AG04449 (cell line): ENCODE results near the gene SNX17.

Source experiments
- CTCF ChIA-PET: fragments of 350-600 bp; formaldehyde crosslinking; extraction: SDS; loops from one replicate; lab custom pipeline; 2021; ENCODE audit warnings: antibody characterized with exemption; lab: Yijun Ruan, JAX
- POLR2A ChIA-PET: fragments of 400-600, 350-600 bp; formaldehyde crosslinking; extraction: SDS; loops from one replicate; lab custom pipeline; 2020; ENCODE audit warnings: antibody characterized with exemption, inconsistent platforms; lab: Yijun Ruan, JAX
- DNase-seq: peaks from one replicate; pipeline ENCODE4 v3.0.0-alpha.2; 2010; ENCODE audit warnings: low read depth, low spot score
- H3K4me3 ChIP-seq: 2 replicates; pipeline ENCODE4 v1.5.1; 2011; ENCODE audit warnings: low read depth, mild to moderate bottlenecking, control low read depth, low read length
- TF ChIP-seq, protein P1 (sequence below): IDR thresholded peaks from one replicate; pipeline ENCODE4 v1.5.1; 2011; ENCODE audit warnings: mild to moderate bottlenecking, moderate library complexity, low read length, control low read depth, inconsistent platforms; ENCODE audit not compliant: insufficient read depth; ENCODE audit errors: missing control alignments

Gene SNX17, protein sequence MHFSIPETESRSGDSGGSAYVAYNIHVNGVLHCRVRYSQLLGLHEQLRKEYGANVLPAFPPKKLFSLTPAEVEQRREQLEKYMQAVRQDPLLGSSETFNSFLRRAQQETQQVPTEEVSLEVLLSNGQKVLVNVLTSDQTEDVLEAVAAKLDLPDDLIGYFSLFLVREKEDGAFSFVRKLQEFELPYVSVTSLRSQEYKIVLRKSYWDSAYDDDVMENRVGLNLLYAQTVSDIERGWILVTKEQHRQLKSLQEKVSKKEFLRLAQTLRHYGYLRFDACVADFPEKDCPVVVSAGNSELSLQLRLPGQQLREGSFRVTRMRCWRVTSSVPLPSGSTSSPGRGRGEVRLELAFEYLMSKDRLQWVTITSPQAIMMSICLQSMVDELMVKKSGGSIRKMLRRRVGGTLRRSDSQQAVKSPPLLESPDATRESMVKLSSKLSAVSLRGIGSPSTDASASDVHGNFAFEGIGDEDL

DNA sequence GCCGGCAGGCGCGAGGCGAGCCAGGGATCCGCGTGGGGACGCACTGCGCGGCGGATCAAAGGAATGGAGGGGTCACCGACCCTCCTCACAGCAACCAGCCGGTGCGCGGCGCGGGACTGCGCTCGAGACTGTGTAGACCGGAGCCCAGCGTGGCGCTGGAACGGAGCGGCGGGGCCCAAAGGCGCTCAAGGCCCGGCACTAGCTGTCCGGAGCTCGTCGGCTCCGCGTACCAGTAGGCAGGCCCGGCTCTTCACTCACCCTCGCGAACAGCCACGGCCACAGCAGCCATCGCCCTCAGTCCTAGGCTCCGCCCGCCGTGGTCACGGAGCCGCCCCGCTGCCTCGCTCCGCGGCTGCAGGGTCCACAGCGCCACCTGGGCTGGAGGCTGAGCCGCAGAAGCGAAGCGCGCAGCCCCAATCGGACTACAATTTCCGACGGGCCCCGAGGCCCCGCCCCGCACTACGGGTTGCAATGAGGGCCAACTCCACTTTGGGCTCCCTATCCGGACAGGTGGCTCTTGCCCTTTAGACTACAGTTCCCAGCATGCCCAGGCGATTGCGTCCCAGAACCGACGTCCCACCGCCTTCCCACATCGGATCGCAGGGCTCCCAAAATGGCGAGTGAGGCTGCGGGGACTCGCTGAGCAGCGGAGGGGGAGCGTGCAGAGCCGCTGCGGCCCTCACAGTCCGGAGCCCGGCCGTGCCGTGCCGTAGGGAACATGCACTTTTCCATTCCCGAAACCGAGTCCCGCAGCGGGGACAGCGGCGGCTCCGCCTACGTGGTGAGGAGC, at the start of gene SNX17, which contains the start of gene EIF2B4:
Gene SNX17 (plus strand): TSS at position 591 of the 790 bp plus-strand sequence. CDS start 128 bp downstream, at position 719.
Gene EIF2B4 (minus strand): TSS at position 313 of the 790 bp plus-strand sequence. CDS start 24 bp downstream, at position 289.
- ChIA-PET POLR2A (interaction anchor here (1.2 to 3.2 kb wide), 6 partner anchors 9 to 293 kb away, joined by 3 to 32 read pairs (median 6); partner anchors contain the start of genes GTF3C2, SLC4A1AP, SUPT7L and ZNF513), CTCF (interaction anchor here (0.8 to 2.8 kb wide), 20 partner anchors 9 to 313 kb away, joined by 3 to 16 read pairs (median 5); partner anchors contain the start of genes GTF3C2, MPV17, NRBP1 and ZNF513)
- H3K4me3 ChIP-seq, result peak within 1 kb of the TSS; percentile 97
- peak; percentile 96 for DNase-seq
- TF ChIP-seq, protein P1, sequence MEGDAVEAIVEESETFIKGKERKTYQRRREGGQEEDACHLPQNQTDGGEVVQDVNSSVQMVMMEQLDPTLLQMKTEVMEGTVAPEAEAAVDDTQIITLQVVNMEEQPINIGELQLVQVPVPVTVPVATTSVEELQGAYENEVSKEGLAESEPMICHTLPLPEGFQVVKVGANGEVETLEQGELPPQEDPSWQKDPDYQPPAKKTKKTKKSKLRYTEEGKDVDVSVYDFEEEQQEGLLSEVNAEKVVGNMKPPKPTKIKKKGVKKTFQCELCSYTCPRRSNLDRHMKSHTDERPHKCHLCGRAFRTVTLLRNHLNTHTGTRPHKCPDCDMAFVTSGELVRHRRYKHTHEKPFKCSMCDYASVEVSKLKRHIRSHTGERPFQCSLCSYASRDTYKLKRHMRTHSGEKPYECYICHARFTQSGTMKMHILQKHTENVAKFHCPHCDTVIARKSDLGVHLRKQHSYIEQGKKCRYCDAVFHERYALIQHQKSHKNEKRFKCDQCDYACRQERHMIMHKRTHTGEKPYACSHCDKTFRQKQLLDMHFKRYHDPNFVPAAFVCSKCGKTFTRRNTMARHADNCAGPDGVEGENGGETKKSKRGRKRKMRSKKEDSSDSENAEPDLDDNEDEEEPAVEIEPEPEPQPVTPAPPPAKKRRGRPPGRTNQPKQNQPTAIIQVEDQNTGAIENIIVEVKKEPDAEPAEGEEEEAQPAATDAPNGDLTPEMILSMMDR, result peak; percentile 91

DNA sequence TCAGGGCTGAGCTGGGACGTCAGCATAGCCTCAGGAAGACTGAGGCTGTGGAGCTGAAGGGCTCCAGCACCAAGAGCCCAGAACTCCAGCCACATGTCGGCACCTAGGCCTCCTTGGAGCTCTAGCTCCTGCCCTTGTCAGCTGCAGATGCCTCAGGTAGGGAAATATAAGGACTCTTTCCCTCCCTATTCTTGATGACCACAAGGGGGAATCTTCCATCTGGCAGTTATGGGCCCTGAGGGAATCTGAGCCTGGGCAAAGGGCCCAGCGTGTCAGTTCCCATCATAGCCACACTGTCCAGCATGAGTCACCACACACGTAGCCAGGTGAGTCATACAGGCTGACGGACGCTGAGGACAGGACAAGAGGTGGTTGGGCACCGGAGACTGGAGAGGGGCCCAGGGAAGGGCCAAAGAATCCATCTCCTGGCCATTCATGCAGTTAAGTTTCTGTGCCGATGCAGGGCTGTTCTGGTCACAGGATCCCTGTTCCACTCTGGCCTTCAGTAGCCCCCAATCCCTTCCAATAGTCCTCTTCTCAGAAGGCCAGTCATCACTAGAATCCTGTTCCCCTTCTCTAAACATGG, 49.4 kb upstream of the SNX17 start:
- POLR2A ChIA-PET, result interaction anchor here (1.2 kb wide), 1 partner anchor 36 kb away, joined by 3 read pairs; the partner anchor contains the start of gene GTF3C2
- DNase-seq, result peak; percentile 97
- CTCF ChIA-PET, result interaction anchor here (0.6 to 8.1 kb wide), 16 partner anchors 9 to 197 kb away, joined by 3 to 94 read pairs (median 4); partner anchors contain the start of genes ABHD1, EIF2B4 and UCN
- peak overlapping the region; percentile 2 for H3K4me3 ChIP-seq
- TF ChIP-seq, protein P1, result peak; percentile 70

DNA sequence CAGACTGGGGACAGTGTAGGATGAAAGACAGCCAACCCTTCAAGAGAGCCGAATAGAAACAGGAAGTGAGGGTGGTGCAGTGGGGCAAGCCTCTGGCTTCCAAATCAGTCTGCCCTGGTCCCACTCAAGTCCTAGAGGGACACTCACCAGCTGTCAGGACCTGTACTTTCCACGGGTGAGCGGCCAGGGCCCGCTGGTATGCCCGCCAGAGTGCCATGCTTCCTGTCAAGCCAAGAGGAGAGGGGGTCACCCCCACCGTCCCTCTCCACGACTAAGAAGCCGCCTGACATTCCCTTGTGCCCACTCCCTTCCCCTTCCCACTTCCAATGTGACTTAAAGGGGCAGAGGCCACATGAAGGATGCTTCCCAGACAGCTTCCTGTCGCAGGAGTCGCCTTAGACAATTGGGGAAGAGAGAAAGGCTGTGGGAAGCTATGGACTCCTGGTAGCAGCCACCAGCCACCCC, 48.1 kb upstream of the SNX17 start:
- TF ChIP-seq, protein P1, result no peak
- H3K4me3 ChIP-seq, result peak overlapping the region; percentile 96
- DNase-seq, result no peak
- POLR2A ChIA-PET, result interaction anchor here (0.6 to 2.9 kb wide), 3 partner anchors 14 to 1676 kb away, joined by 3 to 11 read pairs (median 5); partner anchors contain the start of gene GTF3C2
- CTCF ChIA-PET, result interaction anchor here (0.6 to 8.1 kb wide), 9 partner anchors 11 to 56 kb away, joined by 3 to 94 read pairs (median 5); partner anchors contain the start of gene EIF2B4

DNA sequence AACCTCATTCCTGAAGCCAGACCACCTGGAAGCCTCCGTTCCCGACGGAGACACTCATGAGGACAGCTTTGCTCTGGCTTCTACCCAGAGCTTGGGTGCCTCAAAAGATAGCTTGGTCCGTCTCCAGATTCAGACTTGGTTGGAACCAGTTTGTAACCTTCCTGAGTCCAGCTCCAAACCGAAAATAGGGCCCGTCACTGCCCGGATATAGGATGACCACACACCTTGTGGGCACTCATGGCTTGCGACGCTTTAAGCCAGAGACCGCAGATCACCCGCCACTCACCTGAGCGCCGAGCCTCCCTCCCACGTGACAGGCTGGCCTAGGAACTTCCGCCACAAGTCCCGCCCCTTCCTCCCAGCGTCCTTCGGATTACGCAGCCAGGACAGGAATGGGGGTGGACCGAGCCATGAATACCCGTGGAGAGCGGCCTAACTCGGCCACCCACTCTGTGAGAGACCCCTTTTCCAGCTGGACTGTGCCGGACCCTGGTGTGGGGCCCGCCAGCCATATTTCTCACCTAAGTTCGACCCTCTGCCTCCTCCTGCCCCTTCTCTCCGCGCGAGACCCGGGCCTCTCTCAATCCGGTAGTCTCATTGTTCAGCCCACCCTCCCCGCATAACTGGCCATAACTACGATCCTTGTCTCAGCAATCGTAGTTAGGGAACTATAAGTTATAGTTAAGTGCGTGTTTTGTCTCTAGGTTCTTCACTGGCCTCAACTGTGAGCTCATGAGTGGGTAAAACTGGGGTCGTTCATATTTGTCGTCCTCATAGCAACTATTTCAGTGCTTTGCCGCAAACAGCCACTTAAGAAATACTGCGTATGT, 47.4 kb upstream of the SNX17 start, which contains the start of gene MPV17:
Gene MPV17 (minus strand): TSS at position 332 of the 830 bp plus-strand sequence. CDS start 580 bp downstream, outside the sequence.
- CTCF ChIA-PET, result interaction anchor here (0.7 to 8.1 kb wide), 8 partner anchors 9 to 73 kb away, joined by 3 to 94 read pairs (median 3); partner anchors contain the start of gene EIF2B4
- peak within 1 kb of the TSS; percentile 96 for H3K4me3 ChIP-seq
- peak; percentile 73 for DNase-seq
- TF ChIP-seq, protein P1, result no peak
- POLR2A ChIA-PET, result interaction anchor here (0.6 to 2.9 kb wide), 4 partner anchors 13 to 1677 kb away, joined by 3 to 11 read pairs (median 4); partner anchors contain the start of genes GTF3C2 and TRIM54
